OCI-LY1 (cell line): ENCODE measurements around the gene BMPER.

ENCODE experiments used
- EZH2 ChIP-seq: fragments of 200-600 bp; sonication (generic), shearing (Covaris generic); IDR thresholded peaks from 2 replicates; pipeline ENCODE4 v1.8.0; 2017; ENCODE audit warnings: borderline replicate concordance, mixed run types, mild to moderate bottlenecking, antibody characterized with exemption, low read length, moderate library complexity, mixed read lengths
- TF ChIP-seq, protein P1 (sequence below): fragments of 200-600 bp; sonication (generic), shearing (Covaris generic); IDR thresholded peaks from 2 replicates; pipeline ENCODE4 v1.5.1; 2017; ENCODE audit warnings: mild to moderate bottlenecking, antibody characterized with exemption, low read length, moderate library complexity, mixed read lengths

DNA sequence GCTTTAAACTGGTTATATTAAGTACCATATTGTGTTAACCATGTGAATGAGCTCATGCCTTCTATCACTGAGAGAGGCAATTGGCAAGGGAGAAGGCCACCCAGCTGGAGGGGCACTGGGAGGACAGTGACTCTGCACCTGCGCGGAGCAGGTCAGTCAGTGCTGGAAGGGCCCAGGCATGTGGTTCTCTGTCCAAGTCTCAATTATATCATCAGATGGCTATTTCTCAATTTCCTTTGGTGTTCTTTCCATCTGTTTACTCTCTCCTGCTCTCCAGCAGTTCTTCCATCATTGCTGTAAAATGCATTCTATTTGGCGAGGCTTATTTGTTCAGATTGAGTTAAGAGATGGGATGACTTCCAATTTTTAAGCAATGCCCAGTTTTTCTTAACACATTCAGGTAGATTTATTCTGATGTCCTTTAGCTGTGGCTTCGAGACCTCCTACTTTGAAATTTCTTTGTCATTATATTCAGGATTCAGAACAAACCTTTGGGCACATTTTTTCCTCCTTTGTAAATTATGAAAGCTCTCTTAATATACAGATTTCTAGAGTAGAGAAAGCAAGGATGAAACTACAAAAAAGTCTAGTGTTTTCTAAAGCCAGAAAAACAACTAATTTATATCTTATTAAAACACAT lies 159.3 kb downstream of the BMPER start:
- TF ChIP-seq, protein P1, sequence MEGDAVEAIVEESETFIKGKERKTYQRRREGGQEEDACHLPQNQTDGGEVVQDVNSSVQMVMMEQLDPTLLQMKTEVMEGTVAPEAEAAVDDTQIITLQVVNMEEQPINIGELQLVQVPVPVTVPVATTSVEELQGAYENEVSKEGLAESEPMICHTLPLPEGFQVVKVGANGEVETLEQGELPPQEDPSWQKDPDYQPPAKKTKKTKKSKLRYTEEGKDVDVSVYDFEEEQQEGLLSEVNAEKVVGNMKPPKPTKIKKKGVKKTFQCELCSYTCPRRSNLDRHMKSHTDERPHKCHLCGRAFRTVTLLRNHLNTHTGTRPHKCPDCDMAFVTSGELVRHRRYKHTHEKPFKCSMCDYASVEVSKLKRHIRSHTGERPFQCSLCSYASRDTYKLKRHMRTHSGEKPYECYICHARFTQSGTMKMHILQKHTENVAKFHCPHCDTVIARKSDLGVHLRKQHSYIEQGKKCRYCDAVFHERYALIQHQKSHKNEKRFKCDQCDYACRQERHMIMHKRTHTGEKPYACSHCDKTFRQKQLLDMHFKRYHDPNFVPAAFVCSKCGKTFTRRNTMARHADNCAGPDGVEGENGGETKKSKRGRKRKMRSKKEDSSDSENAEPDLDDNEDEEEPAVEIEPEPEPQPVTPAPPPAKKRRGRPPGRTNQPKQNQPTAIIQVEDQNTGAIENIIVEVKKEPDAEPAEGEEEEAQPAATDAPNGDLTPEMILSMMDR, result no peak
- no peak for TF ChIP-seq EZH2
